22Rv1 (cell line): ENCODE results near the gene RRP36.

Experiments used
- H3K27ac ChIP-seq: fragments of 450-650 bp; 2 replicates; pipeline ENCODE4 v1.5.1; 2017
- ZFX ChIP-seq: fragments of 450-650 bp; IDR thresholded peaks from 2 replicates; pipeline ENCODE4 v1.6.1; 2017; ENCODE audit warnings: antibody characterized with exemption, borderline replicate concordance
- TF ChIP-seq, protein P1 (sequence below): fragments of 450-650 bp; IDR thresholded peaks from 2 replicates; pipeline ENCODE4 v1.5.1; 2017; ENCODE audit warnings: mild to moderate bottlenecking

The RRP36 gene

GRCh38 chr6:43074847-43075669, 53.6 kb downstream of the RRP36 start:
- TF ChIP-seq, protein P1, sequence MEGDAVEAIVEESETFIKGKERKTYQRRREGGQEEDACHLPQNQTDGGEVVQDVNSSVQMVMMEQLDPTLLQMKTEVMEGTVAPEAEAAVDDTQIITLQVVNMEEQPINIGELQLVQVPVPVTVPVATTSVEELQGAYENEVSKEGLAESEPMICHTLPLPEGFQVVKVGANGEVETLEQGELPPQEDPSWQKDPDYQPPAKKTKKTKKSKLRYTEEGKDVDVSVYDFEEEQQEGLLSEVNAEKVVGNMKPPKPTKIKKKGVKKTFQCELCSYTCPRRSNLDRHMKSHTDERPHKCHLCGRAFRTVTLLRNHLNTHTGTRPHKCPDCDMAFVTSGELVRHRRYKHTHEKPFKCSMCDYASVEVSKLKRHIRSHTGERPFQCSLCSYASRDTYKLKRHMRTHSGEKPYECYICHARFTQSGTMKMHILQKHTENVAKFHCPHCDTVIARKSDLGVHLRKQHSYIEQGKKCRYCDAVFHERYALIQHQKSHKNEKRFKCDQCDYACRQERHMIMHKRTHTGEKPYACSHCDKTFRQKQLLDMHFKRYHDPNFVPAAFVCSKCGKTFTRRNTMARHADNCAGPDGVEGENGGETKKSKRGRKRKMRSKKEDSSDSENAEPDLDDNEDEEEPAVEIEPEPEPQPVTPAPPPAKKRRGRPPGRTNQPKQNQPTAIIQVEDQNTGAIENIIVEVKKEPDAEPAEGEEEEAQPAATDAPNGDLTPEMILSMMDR: no peak
- TF ChIP-seq ZFX: no peak
- no peak overlapping the region for H3K27ac ChIP-seq

DNA sequence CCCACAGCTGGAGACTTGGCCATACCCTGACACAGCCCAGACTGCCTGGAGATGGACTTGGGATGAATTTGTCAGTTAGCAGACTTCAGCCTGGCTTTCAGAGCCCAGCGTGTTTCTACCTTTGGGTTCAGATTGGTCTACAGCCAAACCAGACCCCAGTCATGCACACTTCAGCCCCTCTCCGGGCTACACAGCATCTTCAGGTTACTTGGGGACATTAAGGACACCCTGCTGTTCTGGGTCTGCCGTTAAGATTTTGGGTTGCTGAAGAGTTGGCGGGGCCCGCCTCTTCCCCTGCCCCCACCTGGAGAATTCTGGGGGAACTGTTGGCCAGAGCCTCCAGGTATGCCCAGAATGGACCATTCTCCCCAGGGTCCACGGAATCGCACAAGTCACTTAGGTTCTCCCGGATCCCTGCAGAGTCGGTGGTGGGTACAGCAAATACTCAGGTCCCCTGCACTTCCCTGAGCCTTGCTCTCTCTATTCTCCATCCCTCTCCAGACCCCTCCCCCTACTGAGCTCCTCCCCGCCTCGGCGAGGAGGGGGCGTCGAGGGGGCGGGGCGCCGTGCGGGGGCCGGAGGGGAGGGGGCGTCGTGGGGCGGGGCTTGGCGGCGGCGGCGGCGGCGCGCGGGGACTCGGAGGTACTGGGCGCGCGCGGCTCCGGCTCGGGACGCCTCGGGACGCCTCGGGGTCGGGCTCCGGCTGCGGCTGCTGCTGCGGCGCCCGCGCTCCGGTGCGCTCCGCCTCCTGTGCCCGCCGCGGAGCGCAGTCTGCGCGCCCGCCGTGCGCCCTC, 54.4 kb downstream of the RRP36 start, which contains the start of gene PTK7:
PTK7 (plus strand) TSS at position 645 of the 794 bp plus-strand sequence. CDS start 175 bp downstream, outside the sequence.
- H3K27ac ChIP-seq: no peak within 1 kb of the TSS
- TF ChIP-seq, protein P1: no peak
- TF ChIP-seq ZFX: no peak

DNA sequence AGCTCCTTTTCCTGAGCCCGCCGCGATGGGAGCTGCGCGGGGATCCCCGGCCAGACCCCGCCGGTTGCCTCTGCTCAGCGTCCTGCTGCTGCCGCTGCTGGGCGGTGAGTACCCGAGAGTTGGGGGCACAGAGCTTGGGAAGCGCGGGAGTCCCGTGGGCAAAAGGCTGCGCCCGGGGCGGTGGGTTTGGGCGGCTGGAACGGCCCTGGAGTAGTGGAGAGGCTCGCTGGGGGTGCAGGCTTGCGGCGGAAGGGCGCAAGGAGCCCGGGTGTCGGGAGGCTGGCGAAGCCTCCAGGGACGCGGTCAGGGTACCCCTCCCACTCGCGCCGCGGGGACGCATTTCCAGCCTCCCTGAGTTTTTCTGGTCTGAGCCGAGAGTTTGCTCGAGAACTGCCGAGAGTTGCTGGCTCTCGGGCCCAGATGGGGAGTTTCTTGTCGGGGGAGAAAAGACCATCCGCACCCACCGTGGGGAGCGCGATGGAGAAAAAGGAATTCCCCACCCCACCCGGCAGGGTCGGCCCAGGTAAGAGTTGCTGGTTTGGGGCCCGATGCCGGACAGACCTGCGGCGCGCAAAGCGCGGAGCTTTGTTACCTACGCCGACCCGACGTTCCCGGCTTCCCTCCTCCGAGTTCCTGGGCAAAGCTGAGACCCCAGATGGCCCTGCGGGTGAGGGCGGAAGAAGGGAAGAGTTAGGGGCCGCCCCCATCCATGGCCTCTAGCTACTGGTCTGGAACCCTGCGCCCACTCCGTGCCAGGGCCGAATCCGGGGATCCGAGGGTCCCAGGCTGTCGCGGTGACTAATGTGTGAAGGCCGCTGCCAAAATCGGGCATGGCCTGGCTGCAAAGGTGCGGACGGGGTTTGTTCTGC, 55.3 kb downstream of the RRP36 start:
- H3K27ac ChIP-seq: no peak overlapping the region

GRCh38 chr6:43077333-43077809, 55.9 kb downstream of the RRP36 start:
- H3K27ac ChIP-seq: no peak overlapping the region
- no peak for TF ChIP-seq ZFX
- TF ChIP-seq, protein P1: no peak

More for the DNA sequence above, 55.3 kb downstream of the RRP36 start:
- TF ChIP-seq ZFX: no peak
- TF ChIP-seq, protein P1: no peak

DNA sequence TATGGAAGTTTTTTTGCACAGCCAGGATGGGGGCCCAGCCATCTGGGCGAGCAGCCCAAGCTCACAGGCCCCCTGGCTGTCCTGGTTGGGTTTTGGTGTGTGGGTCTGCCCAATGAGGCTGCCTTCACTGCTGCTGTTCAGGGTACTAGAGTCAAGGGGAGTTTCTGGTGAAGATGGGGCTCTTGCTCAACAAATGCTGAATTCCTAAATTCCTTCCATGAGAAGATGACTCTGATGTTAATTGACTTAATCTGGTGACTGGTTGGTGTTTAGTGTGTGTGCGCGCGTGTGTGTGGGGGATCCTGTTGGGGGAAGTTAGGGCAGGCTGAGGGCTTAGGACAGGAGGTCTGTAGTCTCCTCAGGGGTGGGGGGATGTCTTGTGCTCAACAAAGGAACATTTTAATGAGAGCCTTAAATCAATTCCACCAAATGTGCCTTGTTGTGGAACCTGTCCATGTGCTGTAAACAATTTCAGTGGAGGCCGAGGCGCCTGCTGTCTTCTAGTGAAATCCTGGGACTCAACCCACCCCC, 56.6 kb downstream of the RRP36 start:
- H3K27ac ChIP-seq: no peak overlapping the region
- no peak for TF ChIP-seq ZFX
- TF ChIP-seq, protein P1: no peak

GRCh38 chr6:43078691-43079090, 57.3 kb downstream of the RRP36 start:
- TF ChIP-seq ZFX: no peak
- TF ChIP-seq, protein P1: no peak
- H3K27ac ChIP-seq: no peak overlapping the region
